K562 (cell line): ENCODE measurements around the gene GOLPH3L. TPM values are rescaled to one million over a fixed set of nuclear protein-coding genes. Genes with fewer than 3 reads are reported as not detected.
"Not testable (repeated sequence)": the region's sequence is repeated elsewhere in the genome, so short reads cannot be mapped to it uniquely, and the experiment has no call there.

ENCODE experiments used
- ATAC-seq: fragments of 200-7000 bp; cut with Tn5 transposase; 3 replicates; pipeline ENCODE4 v1.9.1; 2020; ENCODE audit warnings: moderate library complexity
- BruUV-seq: library from RNA; stranded (reverse); fragments of 400-500 nt; replicated peaks from 2 replicates; lab custom pipeline; 2021; lab: Mats Ljungman, UMichigan
- CTCF ChIA-PET: fragments of 300-600 bp; formaldehyde crosslinking; extraction: SDS; loops from one replicate; lab custom pipeline; 2021; ENCODE audit warnings: low intra/inter-chr PET ratio; lab: Yijun Ruan, JAX
- POLR2A ChIA-PET: fragments of 300-600, 350-650 bp; sonication (Branson Sonifier 250); formaldehyde crosslinking; extraction: SDS; loops from one replicate; lab custom pipeline; 2021; ENCODE audit warnings: antibody characterized with exemption, inconsistent platforms; lab: Yijun Ruan, JAX
- DNase-seq, 4 experiments: peaks; one replicate each; pipeline versions ENCODE4 v3.0.0 to v3.0.0-alpha.2; 2011 to 2018; ENCODE audit warnings: low spot score in 3 of 4, mixed read lengths in 3 of 4; ENCODE audit errors: extremely low read depth in 1 of 4
- FAIRE-seq: peaks from 2 replicates; lab custom pipeline; 2011; peaks lifted over from hg19 to GRCh38; lab: Jason Lieb, UNC
- H2AFZ ChIP-seq: 2 replicates; pipeline ENCODE4 v1.6.0; 2011; ENCODE audit warnings: low read depth, low read length, control low read depth, inconsistent platforms
- H3K27ac ChIP-seq: fragments of 200-600 bp; 3 replicates; pipeline ENCODE4 v1.8.0; 2011; ENCODE audit warnings: low read depth, mild to moderate bottlenecking, control low read depth, inconsistent platforms, low read length, moderate library complexity, mixed read lengths; ENCODE audit errors: extremely low read depth
- H3K27me3 ChIP-seq, 2 experiments: fragments of 300-600 bp in 1 of 2; 2 replicates in 1 of 2; 3 replicates in 1 of 2; pipeline versions ENCODE4 v1.6.0 to v1.8.0; 2011; ENCODE audit warnings: inconsistent platforms in 2 of 2, low read length in 2 of 2, mild to moderate bottlenecking in 1 of 2, mixed read lengths in 1 of 2, moderate library complexity in 1 of 2; ENCODE audit not compliant: control insufficient read depth in 2 of 2, insufficient read depth in 2 of 2
- H3K36me3 ChIP-seq: fragments of 300-600 bp; 3 replicates; pipeline ENCODE4 v1.8.0; 2011; ENCODE audit warnings: mild to moderate bottlenecking, low read length, inconsistent platforms; ENCODE audit not compliant: control insufficient read depth, insufficient read depth
- H3K4me1 ChIP-seq, 2 experiments: fragments of 200-600 bp in 1 of 2; replicated peaks in 1 of 2; 2 replicates in 1 of 2; 3 replicates in 1 of 2; pipeline versions ENCODE4 v1.5.1 to v1.8.0; 2011; ENCODE audit warnings: inconsistent platforms in 2 of 2, low read length in 2 of 2, mild to moderate bottlenecking in 1 of 2, mixed read lengths in 1 of 2, moderate library complexity in 1 of 2; ENCODE audit not compliant: control insufficient read depth in 2 of 2, insufficient read depth in 2 of 2
- H3K4me2 ChIP-seq: 2 replicates; pipeline ENCODE4 v1.6.1; 2011; ENCODE audit warnings: low read length, control low read depth, inconsistent platforms, mixed read lengths; ENCODE audit not compliant: insufficient read depth
- H3K4me3 ChIP-seq: fragments of 200-600 bp; sonication (generic), shearing (Covaris generic); 2 replicates; pipeline ENCODE4 v1.5.1; 2016; ENCODE audit warnings: control low read depth, inconsistent platforms
- H3K79me2 ChIP-seq: fragments of 200-600 bp; 3 replicates; pipeline ENCODE4 v1.8.0; 2011; ENCODE audit warnings: low read length, inconsistent platforms; ENCODE audit not compliant: control insufficient read depth, insufficient read depth
- H3K9ac ChIP-seq, 2 experiments: 2 replicates each; pipeline versions ENCODE4 v1.6.0 to v1.6.1; 2011; ENCODE audit warnings: low read depth in 2 of 2, low read length in 2 of 2, control low read depth in 1 of 2, inconsistent platforms in 1 of 2, mild to moderate bottlenecking in 1 of 2, mixed read lengths in 1 of 2; ENCODE audit not compliant: insufficient read depth in 1 of 2
- H3K9me1 ChIP-seq: one replicate; pipeline ENCODE4 v1.6.0; 2011; ENCODE audit warnings: inconsistent platforms, mild to moderate bottlenecking, low read length, moderate library complexity; ENCODE audit not compliant: control insufficient read depth, insufficient read depth
- H3K9me3 ChIP-seq: replicated peaks from 2 replicates; pipeline ENCODE4 v1.5.1; 2011; ENCODE audit warnings: low read depth, low read length, inconsistent platforms; ENCODE audit not compliant: control insufficient read depth, insufficient read depth
- H4K20me1 ChIP-seq: replicated peaks from 2 replicates; pipeline ENCODE4 v1.6.1; 2011; ENCODE audit warnings: low read length, inconsistent platforms, mixed read lengths; ENCODE audit not compliant: control insufficient read depth, insufficient read depth
- NFIC ChIP-seq: fragments of 450-650 bp; IDR thresholded peaks from 2 replicates; pipeline ENCODE4 v1.6.1; 2017; ENCODE audit warnings: mild to moderate bottlenecking, inconsistent platforms
- ZBTB1 ChIP-seq: sonication (generic); formaldehyde crosslinking; IDR thresholded peaks from 2 replicates; pipeline ENCODE4 v1.8.1; 2023; ENCODE audit warnings: missing genetic modification reagents, low read depth, mild to moderate bottlenecking, borderline replicate concordance
- ZNF133 ChIP-seq: fragments of 250-450 bp; sonication (Bioruptor Pico); IDR thresholded peaks from 2 replicates; pipeline ENCODE4 v1.4.0; 2020; ENCODE audit warnings: mild to moderate bottlenecking
- ZNF24 ChIP-seq: fragments of 450-650 bp; IDR thresholded peaks from 2 replicates; pipeline ENCODE4 v1.6.1; 2016
- ZNF263 ChIP-seq: sonication (generic); formaldehyde crosslinking; IDR thresholded peaks from 2 replicates; pipeline ENCODE4 v1.8.0; 2022; ENCODE audit warnings: mild to moderate bottlenecking, missing genetic modification reagents, borderline replicate concordance
- ZNF324 ChIP-seq: fragments of 250-450 bp; sonication (Bioruptor Pico); IDR thresholded peaks from 2 replicates; pipeline ENCODE4 v1.4.0; 2020; ENCODE audit warnings: mild to moderate bottlenecking
- ZZZ3 ChIP-seq: fragments of 450-650 bp; IDR thresholded peaks from 2 replicates; pipeline ENCODE4 v1.6.1; 2016; ENCODE audit warnings: antibody characterized with exemption, mild to moderate bottlenecking, moderate library complexity
- WGBS: fragments of 100-300 bp; shearing (Covaris generic); methylation state at CpG from one replicate; pipeline ENCODE4 v1.1.6; 2016; ENCODE audit warnings: low coverage, mixed read lengths; ENCODE audit not compliant: insufficient coverage; ENCODE audit errors: missing lambda C conversion rate; 5-methylcytosine and 5-hydroxymethylcytosine counted together
- in situ Hi-C: fragments of 300-500 bp; cut with MboI; formaldehyde crosslinking; loops from 4 replicates; pipeline ENCODE4 v1.15.0; 2018; ENCODE audit warnings: inconsistent platforms, mixed read lengths
- intact Hi-C: fragments of 100-400 bp; cut with micrococcal nuclease; formaldehyde crosslinking; loops from 2 replicates; pipeline ENCODE4 v1.14.2; 2022
- polyA plus RNA-seq, 8 experiments: library from polyadenylated mRNA; depleted of rRNA in 4 of 8; stranded (reverse) in 5 of 8; unstranded in 3 of 8; fragments of >200 nt; fragmentation: Nextera tagmentation in 2 of 8; fragmentation: Illumina TruSeq in 1 of 8; extraction: Ambion mirVana in 2 of 8; extraction: Trizol in 1 of 8; gene quantifications; 2 replicates each; pipeline versions ENCODE4 v1.2.1 to v1.2.3, GENCODE V29; 2011 to 2014; ENCODE audit warnings: inconsistent platforms in 1 of 8, missing spikeins in 1 of 8
- total RNA-seq, 7 experiments: library from RNA; depleted of rRNA in 6 of 7; stranded (reverse); fragments of >200 nt in 6 of 7; fragmentation: Illumina TruSeq in 2 of 7; extraction: Trizol in 2 of 7; gene quantifications; 2 replicates each; pipeline versions ENCODE4 v1.2.1 to v1.2.3, GENCODE V29; 2011 to 2021; ENCODE audit warnings: low replicate concordance in 1 of 7
- TF ChIP-seq, protein P1 (sequence below): fragments of 450-650 bp; IDR thresholded peaks from 2 replicates; pipeline ENCODE4 v1.6.1; 2017; ENCODE audit warnings: antibody characterized with exemption

Gene GOLPH3L
- total and polyA plus RNA-seq, 9 of the 15 experiments (the other 6 are each of a cell fraction or from before 2014, with no cell fraction given), result 8.1 to 42.1 (median 21.6) TPM

GRCh38 chr1:150654635-150655034 is 42.3 kb downstream of the GOLPH3L start:
- H3K4me1 ChIP-seq, BruUV-seq, H3K4me3 ChIP-seq, H3K9me1 ChIP-seq, H3K79me2 ChIP-seq, H3K27me3 ChIP-seq, DNase-seq, CTCF ChIA-PET, H4K20me1 ChIP-seq, H2AFZ ChIP-seq, H3K9me3 ChIP-seq, H3K9ac ChIP-seq, in situ Hi-C loops, intact Hi-C loops, H3K4me2 ChIP-seq, H3K27ac ChIP-seq, FAIRE-seq, ATAC-seq: not testable (repeated sequence)
- 95% methylated on average over 10 of the region's 10 CpGs for WGBS
- H3K36me3 ChIP-seq, result peaks cover 13% of the 10 kb centered on the region; the same call in 2 of the 3 replicates
- POLR2A ChIA-PET, result interaction anchor here (0.7 kb wide), 1 partner anchor 61 kb away, joined by 3 read pairs; no protein-coding TSS in a partner anchor

DNA sequence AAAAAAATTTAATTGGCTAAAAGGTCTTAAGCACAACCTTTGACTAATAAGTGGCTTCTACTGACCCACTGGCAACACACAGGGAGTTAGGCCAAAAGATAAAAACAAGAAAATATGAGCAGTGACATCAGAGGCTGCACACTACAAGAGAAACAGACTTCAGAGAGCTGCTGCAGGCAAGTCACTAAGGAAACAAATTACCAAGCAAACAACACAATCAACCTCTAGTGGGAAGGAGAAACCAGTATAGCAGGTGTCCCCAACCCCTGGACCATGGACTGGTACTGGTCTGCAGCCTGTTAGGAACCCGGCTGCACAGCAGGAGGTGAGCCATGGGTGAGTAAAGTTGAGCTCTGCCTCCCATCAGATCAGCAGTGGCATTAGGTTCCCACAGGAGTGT is 46.8 kb downstream of the GOLPH3L start:
- 75% methylated on average over 1 of the region's 1 CpG for WGBS
- no peaks in the 10 kb centered on the region for H3K79me2 ChIP-seq
- DNase-seq, result no peak
- no peak overlapping the region; a peak in 1 of 4 replicates for H3K9ac ChIP-seq
- no peak for FAIRE-seq
- TF ChIP-seq, protein P1, sequence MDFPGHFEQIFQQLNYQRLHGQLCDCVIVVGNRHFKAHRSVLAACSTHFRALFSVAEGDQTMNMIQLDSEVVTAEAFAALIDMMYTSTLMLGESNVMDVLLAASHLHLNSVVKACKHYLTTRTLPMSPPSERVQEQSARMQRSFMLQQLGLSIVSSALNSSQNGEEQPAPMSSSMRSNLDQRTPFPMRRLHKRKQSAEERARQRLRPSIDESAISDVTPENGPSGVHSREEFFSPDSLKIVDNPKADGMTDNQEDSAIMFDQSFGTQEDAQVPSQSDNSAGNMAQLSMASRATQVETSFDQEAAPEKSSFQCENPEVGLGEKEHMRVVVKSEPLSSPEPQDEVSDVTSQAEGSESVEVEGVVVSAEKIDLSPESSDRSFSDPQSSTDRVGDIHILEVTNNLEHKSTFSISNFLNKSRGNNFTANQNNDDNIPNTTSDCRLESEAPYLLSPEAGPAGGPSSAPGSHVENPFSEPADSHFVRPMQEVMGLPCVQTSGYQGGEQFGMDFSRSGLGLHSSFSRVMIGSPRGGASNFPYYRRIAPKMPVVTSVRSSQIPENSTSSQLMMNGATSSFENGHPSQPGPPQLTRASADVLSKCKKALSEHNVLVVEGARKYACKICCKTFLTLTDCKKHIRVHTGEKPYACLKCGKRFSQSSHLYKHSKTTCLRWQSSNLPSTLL, result no peak
- TF ChIP-seq ZNF324, result no peak
- TF ChIP-seq ZBTB1 (CRISPR knock-in tag), result no peak
- TF ChIP-seq NFIC, result no peak
- TF ChIP-seq ZNF133 (CRISPR knock-in tag), result no peak
- no peak for TF ChIP-seq ZNF24
- no peak for TF ChIP-seq ZNF263 (CRISPR knock-in tag)
- no peak for TF ChIP-seq ZZZ3
- no peaks in the 10 kb centered on the region for H3K4me1 ChIP-seq
- no peak overlapping the region for H3K4me2 ChIP-seq
- CTCF ChIA-PET, result no interaction called here
- intact Hi-C loops (no loop called here), in situ Hi-C loops (no loop called here)
- H2AFZ ChIP-seq, result no peak overlapping the region
- peaks cover 39% of the 10 kb centered on the region; the same call in 2 of the 3 replicates for H3K36me3 ChIP-seq
- H3K9me1 ChIP-seq, result no peaks in the 10 kb centered on the region
- H3K9me3 ChIP-seq, result no peaks in the 10 kb centered on the region
- POLR2A ChIA-PET, result interaction anchor here (0.9 kb wide), 1 partner anchor 25 kb away, joined by 3 read pairs; no protein-coding TSS in a partner anchor
- BruUV-seq, result no TSS peak
- H3K27ac ChIP-seq, result no peak overlapping the region
- H3K27me3 ChIP-seq, result no peaks in the 10 kb centered on the region
- no peak for ATAC-seq
- no peaks in the 10 kb centered on the region for H4K20me1 ChIP-seq
- H3K4me3 ChIP-seq, result no peak overlapping the region
